HCT116 (cell line): ENCODE measurements around the gene AKAP9. TPM values are rescaled to one million over a fixed set of nuclear protein-coding genes. Genes with fewer than 3 reads are reported as not detected.

Experiments
- ATAC-seq: fragments of 200-7000 bp; cut with Tn5 transposase; 2 replicates; pipeline ENCODE4 v1.9.1; 2020; ENCODE audit warnings: mild to moderate bottlenecking, moderate library complexity
- BruUV-seq: library from RNA; stranded (reverse); fragments of 400-500 nt; replicated peaks from 2 replicates; lab custom pipeline; 2021; lab: Mats Ljungman, UMichigan
- CTCF ChIA-PET: fragments of 300-600 bp; sonication (Branson Sonifier 250); formaldehyde crosslinking; loops from one replicate; lab custom pipeline; 2021; ENCODE audit warnings: antibody characterized with exemption; lab: Charles Lee
- POLR2A ChIA-PET: fragments of 300-600, 350-600 bp; sonication (Branson Sonifier 250); formaldehyde crosslinking; loops from one replicate; lab custom pipeline; 2021; ENCODE audit warnings: antibody characterized with exemption; lab: Charles Lee
- RAD21 ChIA-PET, 2 experiments: fragments of 300-600 bp; sonication (Branson Sonifier 250); formaldehyde crosslinking; loops; one replicate each; lab custom pipeline; 2023; ENCODE audit warnings: low total read pairs in 2 of 2; ENCODE audit not compliant: uncharacterized antibody in 2 of 2, unreplicated experiment in 2 of 2, low non-redundant PET in 1 of 2; lab: Charles Lee
- DNase-seq: peaks from one replicate; pipeline ENCODE4 v3.0.0-alpha.2; 2010; ENCODE audit warnings: low read depth, low spot score
- H2AFZ ChIP-seq: fragments of 200-600 bp; shearing (Covaris generic), sonication (generic); 2 replicates; pipeline ENCODE4 v1.6.1; 2017; ENCODE audit warnings: low read depth, mixed run types, mixed read lengths, antibody characterized with exemption, low read length; ENCODE audit not compliant: poor library complexity, severe bottlenecking
- H3K27ac ChIP-seq: 2 replicates; pipeline ENCODE4 v1.5.1; 2012; ENCODE audit warnings: low read depth, low read length
- H3K27me3 ChIP-seq: fragments of 200-600 bp; sonication (generic); 2 replicates; pipeline ENCODE4 v1.6.1; 2016; ENCODE audit warnings: mixed run types, low read length, mixed read lengths; ENCODE audit not compliant: insufficient read depth
- H3K36me3 ChIP-seq, 2 experiments: fragments of 200-500 bp in 1 of 2; fragments of 200-600 bp in 1 of 2; sonication (Bioruptor generic) in 1 of 2; sonication (generic) in 1 of 2; 2 replicates each; pipeline versions ENCODE4 v1.5.1 to v1.6.1; 2014 to 2016; ENCODE audit warnings: low read length in 2 of 2, inconsistent platforms in 1 of 2, mixed read lengths in 1 of 2, mixed run types in 1 of 2; ENCODE audit not compliant: insufficient read depth in 2 of 2, control insufficient read depth in 1 of 2
- H3K4me1 ChIP-seq, 2 experiments: fragments of 200-600 bp in 1 of 2; sonication (generic) in 1 of 2; 2 replicates each; pipeline versions ENCODE4 v1.5.1 to v1.6.1; 2012 to 2017; ENCODE audit warnings: low read length in 2 of 2, inconsistent platforms in 1 of 2, mild to moderate bottlenecking in 1 of 2, mixed read lengths in 1 of 2, mixed run types in 1 of 2, moderate library complexity in 1 of 2; ENCODE audit not compliant: insufficient read depth in 2 of 2, control insufficient read depth in 1 of 2
- H3K4me2 ChIP-seq: fragments of 200-600 bp; sonication (generic); 2 replicates; pipeline ENCODE4 v1.6.1; 2017; ENCODE audit warnings: mixed run types, low read length, mixed read lengths
- H3K4me3 ChIP-seq, 2 experiments: fragments of 200-600 bp in 1 of 2; sonication (generic) in 1 of 2; replicated peaks in 1 of 2; 2 replicates each; pipeline ENCODE4 v1.5.1; 2011 to 2016; ENCODE audit warnings: low read length in 2 of 2, control low read depth in 1 of 2, low read depth in 1 of 2, mild to moderate bottlenecking in 1 of 2, mixed read lengths in 1 of 2, mixed run types in 1 of 2
- H3K79me2 ChIP-seq: fragments of 200-600 bp; sonication (generic); 2 replicates; pipeline ENCODE4 v1.6.1; 2017; ENCODE audit warnings: mild to moderate bottlenecking, mixed run types, low read length, moderate library complexity, mixed read lengths; ENCODE audit not compliant: insufficient read depth
- H3K9ac ChIP-seq: fragments of 200-600 bp; sonication (generic); 2 replicates; pipeline ENCODE4 v1.6.1; 2016; ENCODE audit warnings: low read length, mixed read lengths
- H3K9me2 ChIP-seq: fragments of 200-600 bp; sonication (generic), shearing (Covaris generic); 2 replicates; pipeline ENCODE4 v1.6.1; 2017; ENCODE audit warnings: mixed run types, mild to moderate bottlenecking, moderate library complexity; ENCODE audit not compliant: insufficient read depth
- H3K9me3 ChIP-seq, 2 experiments: fragments of 200-500 bp in 1 of 2; fragments of 200-600 bp in 1 of 2; sonication (Bioruptor generic) in 1 of 2; sonication (generic) in 1 of 2; 2 replicates each; pipeline ENCODE4 v1.6.1; 2014 to 2017; ENCODE audit warnings: low read length in 2 of 2, mixed read lengths in 2 of 2, inconsistent platforms in 1 of 2, low read depth in 1 of 2, mild to moderate bottlenecking in 1 of 2, mixed run types in 1 of 2, moderate library complexity in 1 of 2; ENCODE audit not compliant: control insufficient read depth in 1 of 2, insufficient read depth in 1 of 2
- H4K20me1 ChIP-seq: fragments of 200-600 bp; sonication (generic), shearing (Covaris generic); 2 replicates; pipeline ENCODE4 v1.6.1; 2017; ENCODE audit warnings: mixed run types, mild to moderate bottlenecking, moderate library complexity; ENCODE audit not compliant: insufficient read depth
- CBX3 ChIP-seq: IDR thresholded peaks from 2 replicates; pipeline ENCODE4 v1.6.1; 2012; ENCODE audit warnings: low read depth
- CEBPB ChIP-seq: IDR thresholded peaks from 2 replicates; pipeline ENCODE4 v1.6.1; 2012; ENCODE audit warnings: low read depth
- EGR1 ChIP-seq: IDR thresholded peaks from 2 replicates; pipeline ENCODE4 v1.6.1; 2012; ENCODE audit warnings: low read depth
- ELF1 ChIP-seq: IDR thresholded peaks from 2 replicates; pipeline ENCODE4 v1.6.1; 2012; ENCODE audit warnings: low read depth, borderline replicate concordance
- EZH2 ChIP-seq: fragments of 200-600 bp; sonication (generic); IDR thresholded peaks from 2 replicates; pipeline ENCODE4 v1.6.1; 2017; ENCODE audit warnings: antibody characterized with exemption, mixed run types
- EZH2phosphoT487 ChIP-seq: fragments of 200-600 bp; IDR thresholded peaks from 2 replicates; pipeline ENCODE4 v1.6.1; 2018; ENCODE audit warnings: antibody characterized with exemption, borderline replicate concordance
- JUND ChIP-seq: IDR thresholded peaks from 2 replicates; pipeline ENCODE4 v1.6.1; 2012
- MAX ChIP-seq: IDR thresholded peaks from 2 replicates; pipeline ENCODE4 v1.6.1; 2012
- POLR2A ChIP-seq: IDR thresholded peaks from 2 replicates; pipeline ENCODE4 v1.7.0; 2011; ENCODE audit warnings: borderline replicate concordance; ENCODE audit not compliant: insufficient read depth, insufficient read length; ENCODE audit errors: extremely low read depth
- POLR2AphosphoS5 ChIP-seq: IDR thresholded peaks from 2 replicates; pipeline ENCODE4 v1.6.1; 2011; ENCODE audit warnings: mild to moderate bottlenecking, low read depth, low read length, moderate library complexity
- RAD21 ChIP-seq: IDR thresholded peaks from 2 replicates; pipeline ENCODE4 v1.6.1; 2012; ENCODE audit warnings: low read depth, mild to moderate bottlenecking
- REST ChIP-seq: IDR thresholded peaks from 2 replicates; pipeline ENCODE4 v1.6.1; 2012; ENCODE audit warnings: low read depth
- SIN3A ChIP-seq: IDR thresholded peaks from 2 replicates; pipeline ENCODE4 v1.6.1; 2012; ENCODE audit warnings: low read depth
- SP1 ChIP-seq: IDR thresholded peaks from 2 replicates; pipeline ENCODE4 v1.6.1; 2012; ENCODE audit warnings: low read depth
- SRF ChIP-seq: IDR thresholded peaks from 2 replicates; pipeline ENCODE4 v1.6.1; 2012; ENCODE audit warnings: low read depth
- YY1 ChIP-seq: IDR thresholded peaks from 2 replicates; pipeline ENCODE4 v1.6.1; 2011; ENCODE audit warnings: low read length, low read depth, moderate library complexity, mild to moderate bottlenecking; ENCODE audit not compliant: insufficient replicate concordance; ENCODE audit errors: extremely low read depth
- ZFX ChIP-seq: fragments of 450-650 bp; IDR thresholded peaks from 2 replicates; pipeline ENCODE4 v1.6.1; 2017
- ZNF274 ChIP-seq: fragments of 200-500 bp; sonication (Bioruptor generic); IDR thresholded peaks from 2 replicates; pipeline ENCODE4 v1.6.1; 2014; ENCODE audit warnings: mild to moderate bottlenecking, low read depth, low read length, inconsistent platforms
- intact Hi-C: fragments of 100-400 bp; cut with micrococcal nuclease; formaldehyde crosslinking; loops from 2 replicates; pipeline ENCODE4 v1.10.0; 2022
- total RNA-seq: library from RNA; stranded (reverse); gene quantifications from one replicate; pipeline ENCODE4 v1.2.1, GENCODE V29; 2021; ENCODE audit not compliant: unreplicated experiment

AKAP9 gene
- total RNA-seq, 1 experiment from 2014 or later = 32.6 TPM

DNA sequence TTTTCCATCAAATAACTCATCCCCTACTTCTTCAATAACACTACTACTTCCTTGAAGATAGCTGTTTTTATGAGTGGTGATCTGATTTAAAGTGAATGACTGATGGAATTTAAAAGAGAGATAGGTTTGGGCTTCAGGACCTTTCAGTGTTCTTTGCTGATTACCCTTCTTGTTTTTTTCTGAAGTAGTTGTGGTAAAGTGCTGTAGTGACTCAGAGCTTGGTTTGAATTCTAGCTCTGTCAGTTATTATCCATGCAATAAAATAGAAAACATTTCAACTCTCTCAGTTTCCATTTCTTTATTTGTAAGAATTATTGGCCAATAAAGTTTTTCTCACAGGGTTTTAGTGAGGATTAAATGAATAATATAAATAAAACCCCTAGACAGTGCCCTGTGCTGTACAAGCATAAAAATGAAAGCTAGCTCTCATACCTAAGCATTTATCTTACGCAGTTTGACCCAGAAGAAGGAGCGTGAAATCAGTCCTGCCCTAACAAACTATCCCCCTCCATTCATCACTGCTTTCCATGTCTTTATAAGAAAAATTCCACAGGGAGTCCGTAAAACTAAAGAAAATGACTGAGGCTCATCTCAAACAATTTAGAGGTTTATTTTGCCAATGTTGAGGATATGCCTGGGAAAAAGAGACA is 25.1 kb upstream of the AKAP9 start:
- POLR2A ChIA-PET = no interaction called here
- Histone ChIP-seq H3K4me1 (no peaks in the 10 kb centered on the region), H3K4me3 (no peak overlapping the region), H3K9me2 (no peaks in the 10 kb centered on the region), H3K27me3 (no peaks in the 10 kb centered on the region), H3K4me2 (no peak overlapping the region), H2AFZ (no peak overlapping the region), H4K20me1 (no peaks in the 10 kb centered on the region), H3K79me2 (no peaks in the 10 kb centered on the region), H3K27ac (no peak overlapping the region), H3K9me3 (no peaks in the 10 kb centered on the region), H3K36me3 (no peaks in the 10 kb centered on the region), H3K9ac (no peak overlapping the region)
- TF ChIP-seq EGR1 (no peak), ZFX (no peak), CEBPB (no peak), SP1 (no peak), ZNF274 (no peak), CBX3 (no peak), YY1 (no peak), POLR2A (no peak), EZH2 (no peak), JUND (no peak), POLR2AphosphoS5 (no peak), RAD21 (no peak)
- no peak for DNase-seq
- no TSS peak for BruUV-seq
- ATAC-seq = no peak
- RAD21 ChIA-PET = no interaction called here
- intact Hi-C loops = no loop called here
- CTCF ChIA-PET = no interaction called here

DNA sequence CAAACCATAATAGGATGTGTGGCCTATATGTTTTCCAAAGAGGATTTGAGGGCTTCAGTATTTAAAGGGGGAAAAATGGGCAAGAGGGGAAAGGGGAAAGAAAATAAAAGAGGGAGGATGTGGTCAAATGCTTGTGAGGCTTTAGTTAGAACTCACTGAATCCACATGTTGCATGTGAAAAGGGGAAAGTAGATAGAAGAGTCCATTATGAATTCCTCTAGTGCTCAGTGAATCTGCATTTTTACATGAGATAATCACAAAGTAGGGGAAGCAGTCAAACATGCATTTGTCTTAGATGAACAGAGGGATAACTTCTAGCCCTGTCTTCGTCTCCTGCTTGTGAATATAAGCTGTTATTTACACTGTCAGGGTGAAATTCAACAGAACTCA is 24.6 kb upstream of the AKAP9 start:
- no peak for ATAC-seq
- TF ChIP-seq POLR2A = no peak
- no peak for TF ChIP-seq MAX
- TF ChIP-seq SRF = no peak
- no peak for TF ChIP-seq REST
- TF ChIP-seq RAD21 = no peak
- no peak for TF ChIP-seq ELF1
- TF ChIP-seq EZH2phosphoT487 = no peak
- no peak for TF ChIP-seq CEBPB
- no peak for TF ChIP-seq SIN3A

More for the DNA sequence above, 24.6 kb upstream of the AKAP9 start:
- H3K9ac ChIP-seq = no peak overlapping the region
- no peaks in the 10 kb centered on the region for H3K9me3 ChIP-seq
- ChIA-PET POLR2A (no interaction called here), CTCF (no interaction called here), RAD21 (no interaction called here)
- H3K9me2 ChIP-seq = no peaks in the 10 kb centered on the region
- H3K79me2 ChIP-seq = no peaks in the 10 kb centered on the region
- no peaks in the 10 kb centered on the region for H4K20me1 ChIP-seq
- no peak overlapping the region for H3K27ac ChIP-seq
- intact Hi-C loops = no loop called here
- no peak overlapping the region for H3K4me2 ChIP-seq
- BruUV-seq = no TSS peak
- no peaks in the 10 kb centered on the region for H3K27me3 ChIP-seq
- no peak for DNase-seq
- H3K4me1 ChIP-seq = no peaks in the 10 kb centered on the region
- H3K4me3 ChIP-seq = no peak overlapping the region
- no peaks in the 10 kb centered on the region for H3K36me3 ChIP-seq
- H2AFZ ChIP-seq = no peak overlapping the region
